Posterior cingulate gyrus (tissue), 11 donors: ENCODE measurements around the gene SLC9A3.
"Not testable (repeated sequence)": the region's sequence is repeated elsewhere in the genome, so short reads cannot be mapped to it uniquely, and the experiment has no call there.

Experiments used
- DNase-seq, 10 donors: peaks; one replicate each; pipeline versions ENCODE4 v3.0.0 to v3.0.0-alpha.2; 2020 to 2021; ENCODE audit warnings: mixed read lengths in 3 of 10
- intact Hi-C: fragments of 100-400 bp; cut with DNase I; formaldehyde crosslinking; loops from one replicate; pipeline ENCODE4 v1.15.1; 2023

Gene SLC9A3

GRCh38 chr5:524234-524972, at the start of gene SLC9A3:
SLC9A3 (minus strand) TSS chr5:524449.
- DNase-seq = peak in 2 of 10 donors; percentile 52 to 62
- intact Hi-C loops = no loop called here

- intact Hi-C loops = no loop called here
Measured at GRCh38 chr5:573976-574375, 49.7 kb upstream of the SLC9A3 start.

DNA sequence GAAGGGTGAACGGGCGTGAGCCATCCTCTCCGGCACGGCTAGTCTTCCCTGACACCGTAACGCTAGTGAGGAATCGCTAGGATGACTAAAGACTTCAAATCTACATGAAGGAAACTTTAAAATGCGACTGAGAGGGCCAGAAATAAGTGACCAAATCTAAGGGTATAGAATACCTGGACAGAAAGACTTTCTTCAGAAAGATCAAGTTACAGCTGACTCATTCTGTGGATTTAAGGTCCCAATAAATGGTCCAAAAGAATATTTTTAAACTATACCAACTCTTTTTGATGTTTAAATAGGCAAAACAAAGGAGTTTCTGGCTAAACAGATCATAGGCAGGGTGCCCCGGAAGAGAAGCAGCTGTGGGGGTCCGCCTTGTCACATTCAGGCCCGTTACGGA, 49.0 kb upstream of the SLC9A3 start:
- intact Hi-C loops = no loop called here

More at GRCh38 chr5:573976-574375, 49.7 kb upstream of the SLC9A3 start:
- DNase-seq = no peak

GRCh38 chr5:572398-573019, 48.3 kb upstream of the SLC9A3 start:
- intact Hi-C loops = no loop called here
- no peak for DNase-seq

More for the DNA sequence above, 49.0 kb upstream of the SLC9A3 start:
- DNase-seq = no peak

GRCh38 chr5:571791-572190, 47.5 kb upstream of the SLC9A3 start:
- intact Hi-C loops = no loop called here
- peak in 1 of 10 donors; percentile 6 for DNase-seq

GRCh38 chr5:570886-571285, 46.6 kb upstream of the SLC9A3 start:
- peak in 1 of 10 donors; percentile 38 for DNase-seq
- intact Hi-C loops = no loop called here

DNA sequence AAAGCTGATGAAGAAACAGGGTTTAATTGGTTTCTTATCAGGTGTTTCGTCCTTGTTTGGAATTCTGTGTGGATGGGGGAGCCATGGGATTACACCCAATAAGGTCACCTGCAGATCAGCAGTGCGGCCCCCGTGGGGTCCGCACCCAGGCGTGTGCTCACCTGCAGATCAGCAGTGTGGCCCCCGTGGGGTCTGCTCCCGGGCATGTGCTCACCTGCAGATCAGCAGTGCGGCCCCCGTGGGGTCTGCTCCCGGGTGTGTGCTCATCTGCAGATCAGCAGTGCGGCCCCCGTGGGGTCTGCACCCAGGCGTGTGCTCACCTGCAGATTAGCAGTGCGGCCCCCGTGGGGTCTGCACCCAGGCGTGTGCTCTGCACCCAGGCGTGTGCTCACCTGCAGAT, 46.2 kb upstream of the SLC9A3 start:
- peak in 1 of 10 donors; percentile 10 for DNase-seq

GRCh38 chr5:569868-570361, 45.7 kb upstream of the SLC9A3 start:
- intact Hi-C loops = no loop called here
- DNase-seq = peak in 1 of 10 donors; percentile 65

More for the DNA sequence above, 46.2 kb upstream of the SLC9A3 start:
- intact Hi-C loops = no loop called here

GRCh38 chr5:569358-569867, 45.2 kb upstream of the SLC9A3 start:
- DNase-seq = peak in 1 of 10 donors; percentile 43
- intact Hi-C loops = no loop called here

- DNase-seq = peak in 1 of 10 donors; percentile 69
- intact Hi-C loops = no loop called here
Measured at GRCh38 chr5:568809-569208, 44.6 kb upstream of the SLC9A3 start.

GRCh38 chr5:568061-568781, 44.0 kb upstream of the SLC9A3 start:
- intact Hi-C loops = no loop called here
- DNase-seq = peak in 1 of 10 donors; percentile 75

DNA sequence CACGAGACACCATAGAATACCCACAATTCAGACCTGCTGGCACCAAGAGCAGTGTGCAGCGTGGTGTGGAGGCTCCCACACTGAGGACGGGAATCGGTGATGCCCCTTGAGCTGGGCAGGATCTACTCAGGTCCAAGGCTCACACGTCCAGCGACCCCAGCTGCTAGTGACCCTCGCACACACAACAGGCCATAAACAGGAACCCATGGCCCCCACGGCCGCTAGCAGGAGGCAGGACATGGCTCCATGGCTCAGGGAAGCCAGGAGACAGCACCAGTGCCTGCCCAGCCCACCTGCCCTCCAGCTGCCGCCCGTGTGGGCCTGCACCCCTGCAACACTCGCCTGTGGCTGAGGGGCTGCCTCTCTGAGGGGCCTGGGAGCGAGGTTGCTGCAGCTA, 43.4 kb upstream of the SLC9A3 start:
- intact Hi-C loops = no loop called here

DNA sequence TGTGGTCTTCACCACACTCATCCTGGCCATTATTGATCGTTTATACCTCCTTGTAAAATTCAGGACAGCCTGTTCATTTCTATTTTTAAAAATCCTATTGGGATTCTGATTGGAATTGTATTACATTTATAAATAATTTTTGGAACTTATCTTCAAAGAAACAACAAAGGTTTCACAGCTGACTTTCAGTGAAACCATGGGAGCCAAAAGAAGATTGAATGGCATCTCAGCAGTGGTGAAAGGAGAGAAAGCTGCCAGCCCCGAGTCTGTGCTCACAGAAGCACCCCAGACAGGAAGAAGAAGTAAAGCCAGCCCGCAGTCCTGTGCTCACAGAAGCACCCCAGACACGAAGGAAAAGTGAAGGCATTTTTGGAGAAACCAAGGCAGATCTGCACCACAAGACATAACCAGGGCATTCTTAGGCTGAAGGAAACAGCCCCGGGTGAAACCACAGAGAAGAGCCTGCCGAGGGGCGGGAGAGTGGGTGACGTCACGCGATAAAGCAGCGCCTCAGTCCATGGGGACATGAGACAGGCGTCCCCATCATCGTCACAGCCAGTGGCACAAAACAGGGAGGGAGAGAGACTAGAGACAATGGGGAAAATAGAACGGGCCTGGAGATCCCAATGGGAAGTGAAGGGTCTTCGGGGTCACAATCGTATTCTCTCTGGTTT, 42.5 kb upstream of the SLC9A3 start:
- intact Hi-C loops = no loop called here
- DNase-seq = peak in 1 of 10 donors; percentile 44

More for the DNA sequence above, 43.4 kb upstream of the SLC9A3 start:
- peak in 1 of 10 donors; percentile 48 for DNase-seq

DNA sequence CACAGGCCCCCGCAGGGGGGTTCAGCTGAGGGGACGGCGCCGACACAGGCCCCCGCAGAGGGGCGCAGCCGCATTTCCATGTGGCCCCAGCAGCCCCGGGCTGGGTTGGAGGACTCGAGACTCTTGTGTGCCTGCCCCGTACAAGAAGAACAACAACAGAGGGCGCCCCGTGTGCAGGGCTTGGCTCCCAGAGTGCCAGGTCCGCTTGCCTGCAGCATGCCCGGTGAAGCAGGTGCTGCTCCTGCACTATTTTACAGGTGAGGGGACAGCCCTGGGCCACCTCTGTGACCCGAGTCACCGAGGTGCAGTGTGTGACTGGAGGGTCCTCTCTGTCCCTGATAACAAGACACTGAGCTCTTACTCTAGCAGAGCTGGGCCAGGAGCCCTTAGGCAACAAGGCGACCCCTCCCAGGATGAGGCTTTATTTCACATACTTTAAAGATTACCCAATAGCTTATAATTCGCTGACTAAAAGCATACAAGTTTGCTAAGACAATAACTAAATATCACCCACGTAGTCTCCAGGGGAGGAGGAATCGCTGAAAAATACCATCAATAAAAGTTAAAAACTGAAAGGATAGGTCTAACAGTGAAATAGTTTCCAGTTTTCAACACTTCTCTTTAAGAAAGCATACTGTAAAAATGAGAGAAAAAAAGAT, 41.7 kb upstream of the SLC9A3 start:
- peak in 1 of 10 donors; percentile 48 for DNase-seq

DNA sequence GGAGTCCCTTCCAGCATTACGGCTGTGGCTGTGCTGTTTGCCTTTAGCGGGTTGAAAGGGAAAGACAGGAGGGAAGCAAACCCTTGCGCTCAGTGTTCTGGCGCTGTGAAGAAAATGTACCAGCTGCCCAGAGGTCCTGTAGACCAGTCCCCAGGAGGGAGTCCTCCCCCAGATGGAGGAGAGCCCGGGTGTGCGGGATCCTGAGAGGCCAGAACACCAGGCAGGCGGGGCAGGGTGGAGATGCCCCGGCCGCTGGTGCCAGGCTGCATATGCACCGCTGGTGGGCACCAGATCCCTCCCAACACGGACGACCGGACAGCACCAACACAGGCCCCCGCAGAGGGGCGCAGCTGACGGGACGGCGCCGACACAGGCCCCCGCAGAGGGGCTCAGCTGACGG, 37.2 kb upstream of the SLC9A3 start:
- DNase-seq = peak in 1 of 10 donors; percentile 85
- intact Hi-C loops = no loop called here

More for the DNA sequence above, 41.7 kb upstream of the SLC9A3 start:
- intact Hi-C loops = no loop called here

GRCh38 chr5:560792-561166, 36.5 kb upstream of the SLC9A3 start:
- intact Hi-C loops = no loop called here
- DNase-seq = no peak

- DNase-seq = peak in 2 of 10 donors; percentile 48 to 68
- intact Hi-C loops = no loop called here
Measured at GRCh38 chr5:558871-559503, 34.7 kb upstream of the SLC9A3 start.

- peak in 3 of 10 donors; percentile 60 to 72 (median 63) for DNase-seq
- intact Hi-C loops = no loop called here
Measured at GRCh38 chr5:558326-558725, 34.1 kb upstream of the SLC9A3 start.

- not testable (repeated sequence) for DNase-seq
Measured at GRCh38 chr5:557917-558316, 33.7 kb upstream of the SLC9A3 start.

More at GRCh38 chr5:557917-558316, 33.7 kb upstream of the SLC9A3 start:
- intact Hi-C loops = not testable (repeated sequence)
